GM23338 (cell line): ENCODE data around the gene TNS1. TPM values are rescaled to one million over a fixed set of nuclear protein-coding genes. Genes with fewer than 3 reads are reported as not detected.

Experiments
- ATAC-seq: fragments of 200-7000 bp; cut with Tn5 transposase; 3 replicates; pipeline ENCODE4 v1.9.1; 2020
- DNase-seq: peaks from one replicate; pipeline ENCODE4 v3.0.0-alpha.2; 2015; ENCODE audit warnings: low spot score
- H2AFZ ChIP-seq: fragments of 200-600 bp; sonication (generic); 2 replicates; pipeline ENCODE4 v1.8.0; 2016; ENCODE audit warnings: antibody characterized with exemption, mild to moderate bottlenecking, moderate library complexity
- H3F3A ChIP-seq: fragments of 200-600 bp; sonication (generic); replicated peaks from 2 replicates; pipeline ENCODE4 v1.8.0; 2017; ENCODE audit warnings: antibody characterized with exemption, mixed run types, low read depth
- H3K27ac ChIP-seq: fragments of 200-600 bp; sonication (generic); 2 replicates; pipeline ENCODE4 v1.6.1; 2016; ENCODE audit warnings: low read depth
- H3K27me3 ChIP-seq: fragments of 200-600 bp; sonication (generic); 2 replicates; pipeline ENCODE4 v1.8.0; 2016; ENCODE audit warnings: mild to moderate bottlenecking, mixed run types, moderate library complexity; ENCODE audit not compliant: insufficient read depth
- H3K36me3 ChIP-seq: fragments of 200-600 bp; sonication (generic); 2 replicates; pipeline ENCODE4 v1.8.0; 2016; ENCODE audit warnings: mild to moderate bottlenecking; ENCODE audit not compliant: insufficient read depth
- H3K4me1 ChIP-seq: fragments of 200-600 bp; sonication (generic); 2 replicates; pipeline ENCODE4 v1.8.0; 2016; ENCODE audit warnings: mild to moderate bottlenecking, moderate library complexity; ENCODE audit not compliant: insufficient read depth
- H3K4me2 ChIP-seq: fragments of 200-600 bp; sonication (generic); 2 replicates; pipeline ENCODE4 v1.7.1; 2017; ENCODE audit warnings: mixed run types
- H3K4me3 ChIP-seq: fragments of 200-600 bp; sonication (generic); 2 replicates; pipeline ENCODE4 v1.6.1; 2016; ENCODE audit warnings: mixed run types
- H3K79me2 ChIP-seq: fragments of 200-600 bp; sonication (generic); replicated peaks from 2 replicates; pipeline ENCODE4 v1.8.0; 2017; ENCODE audit warnings: mild to moderate bottlenecking; ENCODE audit not compliant: insufficient read depth
- H3K9me2 ChIP-seq: fragments of 200-600 bp; sonication (generic); 2 replicates; pipeline ENCODE4 v1.8.0; 2017; ENCODE audit not compliant: insufficient read depth
- H4K20me1 ChIP-seq: fragments of 200-600 bp; sonication (generic); replicated peaks from 2 replicates; pipeline ENCODE4 v1.8.0; 2017; ENCODE audit warnings: mild to moderate bottlenecking; ENCODE audit not compliant: insufficient read depth
- H3K27ac Mint-ChIP-seq: 2 replicates; pipeline ENCODE4 v1.8.0; 2020; ENCODE audit warnings: inconsistent platforms, mild to moderate bottlenecking, moderate library complexity, mixed read lengths
- H3K27me3 Mint-ChIP-seq: 3 replicates; pipeline ENCODE4 v1.8.0; 2022; ENCODE audit warnings: low read depth, mild to moderate bottlenecking, moderate library complexity, mixed read lengths, inconsistent platforms; ENCODE audit not compliant: insufficient read depth, poor library complexity
- H3K36me3 Mint-ChIP-seq: 3 replicates; pipeline ENCODE4 v1.8.0; 2021; ENCODE audit warnings: low read depth, mild to moderate bottlenecking, inconsistent platforms, moderate library complexity, mixed read lengths
- H3K4me1 Mint-ChIP-seq: 3 replicates; pipeline ENCODE4 v1.8.0; 2020; ENCODE audit warnings: mild to moderate bottlenecking, inconsistent platforms, mixed read lengths
- H3K4me3 Mint-ChIP-seq: 3 replicates; pipeline ENCODE4 v1.8.0; 2021; ENCODE audit warnings: moderate library complexity, mild to moderate bottlenecking, inconsistent platforms, mixed read lengths
- H3K9me3 Mint-ChIP-seq: 3 replicates; pipeline ENCODE4 v1.8.0; 2020; ENCODE audit warnings: moderate library complexity, mild to moderate bottlenecking, inconsistent platforms, mixed read lengths
- CREB1 ChIP-seq: fragments of 250-450 bp; sonication (Bioruptor Pico); IDR thresholded peaks from 2 replicates; pipeline ENCODE4 v1.5.0; 2020; ENCODE audit warnings: low read depth, mild to moderate bottlenecking, moderate library complexity
- CTCF ChIP-seq, 2 experiments: fragments of 200-600 bp in 1 of 2; sonication (generic) in 1 of 2; conservative IDR thresholded peaks; 2 replicates each; pipeline versions ENCODE4 v1.5.1 to v1.6.1; 2016 to 2017; ENCODE audit warnings: antibody characterized with exemption in 2 of 2, low read depth in 2 of 2, mild to moderate bottlenecking in 2 of 2, moderate library complexity in 1 of 2
- ETS1 ChIP-seq: IDR thresholded peaks from 2 replicates; pipeline ENCODE4 v1.6.1; 2016; ENCODE audit warnings: antibody characterized with exemption
- EZH2 ChIP-seq: fragments of 200-600 bp; sonication (generic); IDR thresholded peaks from one replicate; pipeline ENCODE4 v1.8.0; 2017; ENCODE audit warnings: antibody characterized with exemption, mild to moderate bottlenecking, low read depth; ENCODE audit not compliant: unreplicated experiment
- EZH2phosphoT487 ChIP-seq: fragments of 200-600 bp; sonication (generic); IDR thresholded peaks from one replicate; pipeline ENCODE4 v1.8.1; 2018; ENCODE audit warnings: antibody characterized with exemption; ENCODE audit not compliant: unreplicated experiment
- JUNB ChIP-seq: IDR thresholded peaks from one replicate; pipeline ENCODE4 v1.6.1; 2016; ENCODE audit warnings: antibody characterized with exemption; ENCODE audit not compliant: unreplicated experiment
- POLR2AphosphoS5 ChIP-seq: IDR thresholded peaks from 2 replicates; pipeline ENCODE4 v1.6.1; 2016; ENCODE audit warnings: antibody characterized with exemption, low read depth
- REST ChIP-seq: IDR thresholded peaks from one replicate; pipeline ENCODE4 v1.6.1; 2018; ENCODE audit warnings: antibody characterized with exemption; ENCODE audit not compliant: unreplicated experiment
- STAT1 ChIP-seq: IDR thresholded peaks from one replicate; pipeline ENCODE4 v1.6.1; 2016; ENCODE audit warnings: antibody characterized with exemption; ENCODE audit not compliant: unreplicated experiment
- ZNF114 ChIP-seq: fragments of 250-450 bp; sonication (Bioruptor Pico); IDR thresholded peaks from 2 replicates; pipeline ENCODE4 v1.5.0; 2020; ENCODE audit warnings: mild to moderate bottlenecking, moderate library complexity
- ZNF331 ChIP-seq: fragments of 250-450 bp; sonication (Bioruptor Pico); IDR thresholded peaks from 2 replicates; pipeline ENCODE4 v1.5.0; 2020; ENCODE audit warnings: low read depth, mild to moderate bottlenecking, moderate library complexity
- ZNF462 ChIP-seq: fragments of 250-450 bp; sonication (Bioruptor Pico); IDR thresholded peaks from 2 replicates; pipeline ENCODE4 v1.5.0; 2020; ENCODE audit warnings: mild to moderate bottlenecking, moderate library complexity
- polyA plus RNA-seq: library from polyadenylated mRNA; unstranded; fragments of >200 nt; fragmentation: Nextera tagmentation; extraction: Ambion mirVana; gene quantifications from 2 replicates; pipeline ENCODE4 v1.2.1, GENCODE V29; 2016
- total RNA-seq: library from RNA; depleted of rRNA; stranded (reverse); fragments of >200 nt; shearing (Covaris generic); gene quantifications from 2 replicates; pipeline ENCODE4 v1.2.3, GENCODE V29; 2014

TNS1 gene
- total and polyA plus RNA-seq, 2 experiments from 2014 or later, result 2.0 to 7.4 TPM

GRCh38 chr2:217948897-217949296 is 53.9 kb downstream of the TNS1 start:
- DNase-seq (no peak), ATAC-seq (no peak)
- TF ChIP-seq STAT1 (no peak), JUNB (no peak), ZNF462 (CRISPR knock-in tag) (no peak), EZH2 (no peak), POLR2AphosphoS5 (no peak), ZNF331 (no peak), ZNF114 (CRISPR knock-in tag) (no peak), REST (no peak), CREB1 (CRISPR knock-in tag) (no peak), CTCF (conservative IDR thresholded peaks at IDR 0.05; ENCODE audit: low read depth in 2 of 2) (no peak), EZH2phosphoT487 (no peak), ETS1 (no peak)
- H3K79me2 ChIP-seq, result no peaks in the 10 kb centered on the region
- H3K9me2 ChIP-seq, result no peaks in the 10 kb centered on the region
- H4K20me1 ChIP-seq, result no peaks in the 10 kb centered on the region
- H3K4me3 Mint-ChIP-seq, result no peak overlapping the region
- H3K4me1 Mint-ChIP-seq, result peaks cover 40% of the 10 kb centered on the region
- no peaks in the 10 kb centered on the region; the same call in 2 of the 3 replicates for H3K36me3 Mint-ChIP-seq
- H3K9me3 Mint-ChIP-seq, result no peaks in the 10 kb centered on the region
- peaks cover 8% of the 10 kb centered on the region for H3K27me3 Mint-ChIP-seq
- no peak overlapping the region for H3K27ac ChIP-seq
- H3K36me3 ChIP-seq, result no peaks in the 10 kb centered on the region
- no peak overlapping the region for H2AFZ ChIP-seq
- H3K4me2 ChIP-seq, result no peak overlapping the region
- no peaks in the 10 kb centered on the region for H3F3A ChIP-seq
- H3K4me1 ChIP-seq, result peaks cover 21% of the 10 kb centered on the region; the same call in 1 of the 2 replicates
- H3K27ac Mint-ChIP-seq, result no peak overlapping the region
- no peaks in the 10 kb centered on the region for H3K27me3 ChIP-seq
- no peak overlapping the region for H3K4me3 ChIP-seq
